HTERT RPE-1 (cell line): ENCODE results near the gene MKI67.

Experiments
- in situ Hi-C: fragments of 300-500 bp; cut with MboI; formaldehyde crosslinking; loops from 4 replicates; pipeline ENCODE4 v1.14.3; 2020; ENCODE audit warnings: low sequenced_read_pairs

MKI67 gene

GRCh38 chr10:128067691-128068397 is 58.4 kb downstream of the MKI67 start:
- in situ Hi-C loops: no loop called here

DNA sequence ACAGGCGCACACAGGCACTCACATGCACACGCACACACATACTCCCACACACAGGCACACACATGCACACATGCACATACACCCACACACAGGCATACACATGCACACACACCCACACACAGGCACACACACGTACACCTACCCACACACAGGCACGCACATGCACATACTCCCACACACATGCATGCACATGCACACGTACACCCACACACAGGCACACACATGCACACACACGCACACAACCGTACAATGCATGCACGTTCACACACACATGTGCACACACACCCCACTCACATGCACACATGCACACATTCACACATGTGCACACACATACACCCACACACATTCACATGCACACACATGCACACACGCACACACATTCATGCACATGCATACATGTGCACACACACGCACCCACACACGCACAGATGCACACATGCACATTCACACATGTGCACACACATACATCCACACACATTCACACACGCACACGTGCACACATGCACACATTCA is 59.3 kb downstream of the MKI67 start:
- in situ Hi-C loops: no loop called here

- in situ Hi-C loops: no loop called here
Measured at GRCh38 chr10:128065881-128066534, 60.2 kb downstream of the MKI67 start.

- in situ Hi-C loops: no loop called here
Measured at GRCh38 chr10:128064970-128065580, 61.1 kb downstream of the MKI67 start.

DNA sequence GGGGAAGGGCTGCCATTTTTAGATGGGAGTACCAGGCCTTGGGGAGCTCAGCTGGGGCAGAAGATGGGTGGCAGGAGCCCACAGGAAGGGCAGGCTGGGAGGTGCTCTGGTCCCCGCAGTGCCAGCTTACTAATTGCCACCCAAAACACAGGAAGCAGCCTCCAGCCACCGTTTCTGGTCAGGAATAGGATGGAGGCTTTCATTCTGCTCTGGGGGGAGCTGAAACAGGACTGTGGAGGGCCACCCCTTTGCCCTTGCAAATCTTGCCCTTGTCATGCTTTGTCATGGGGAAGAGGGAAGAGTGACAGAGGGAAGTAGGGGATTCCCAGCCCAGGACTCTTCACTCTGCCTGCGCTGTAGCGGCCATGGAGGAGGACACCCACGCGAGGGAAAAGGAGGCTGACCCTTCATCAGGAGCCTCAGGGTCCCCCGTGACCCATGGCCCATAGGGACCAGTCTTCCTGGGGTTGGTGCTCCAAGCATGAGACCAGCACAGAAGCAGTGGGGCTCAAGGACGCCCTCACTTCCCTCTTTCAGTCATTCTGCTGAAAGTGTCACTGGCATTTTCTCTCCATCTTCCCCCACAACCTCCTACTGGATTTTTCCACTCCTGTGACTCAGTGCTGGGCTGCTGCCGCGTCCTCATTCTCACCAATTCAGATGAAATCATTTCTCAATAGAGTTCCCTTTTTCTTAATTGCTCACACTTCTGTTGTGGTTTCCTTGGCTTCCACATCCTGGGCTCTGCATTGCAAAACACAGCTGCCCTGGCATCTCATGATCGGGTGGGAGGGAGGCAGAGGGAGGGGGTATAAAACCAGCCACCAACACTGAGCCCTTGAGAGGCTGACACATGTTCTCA is 61.9 kb downstream of the MKI67 start:
- in situ Hi-C loops: no loop called here

DNA sequence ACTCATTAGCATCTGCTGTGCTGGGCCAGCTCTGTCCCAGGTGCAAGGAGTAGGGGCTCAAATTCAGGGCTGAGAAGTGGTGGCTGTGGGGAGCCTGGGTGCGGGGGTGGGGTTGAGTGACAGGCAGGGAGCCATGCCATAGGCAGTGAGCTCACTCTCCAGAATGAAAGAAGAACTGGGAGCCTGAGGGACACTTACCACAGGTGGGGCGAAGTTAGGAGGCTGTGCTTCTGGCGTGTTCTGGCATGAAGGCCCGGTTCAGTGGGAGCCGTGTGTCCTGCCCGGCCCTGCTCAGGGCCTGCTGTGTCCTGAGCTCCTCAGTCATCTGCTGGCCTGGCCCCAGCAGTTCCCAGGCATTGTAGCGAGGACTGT is 62.5 kb downstream of the MKI67 start:
- in situ Hi-C loops: no loop called here

DNA sequence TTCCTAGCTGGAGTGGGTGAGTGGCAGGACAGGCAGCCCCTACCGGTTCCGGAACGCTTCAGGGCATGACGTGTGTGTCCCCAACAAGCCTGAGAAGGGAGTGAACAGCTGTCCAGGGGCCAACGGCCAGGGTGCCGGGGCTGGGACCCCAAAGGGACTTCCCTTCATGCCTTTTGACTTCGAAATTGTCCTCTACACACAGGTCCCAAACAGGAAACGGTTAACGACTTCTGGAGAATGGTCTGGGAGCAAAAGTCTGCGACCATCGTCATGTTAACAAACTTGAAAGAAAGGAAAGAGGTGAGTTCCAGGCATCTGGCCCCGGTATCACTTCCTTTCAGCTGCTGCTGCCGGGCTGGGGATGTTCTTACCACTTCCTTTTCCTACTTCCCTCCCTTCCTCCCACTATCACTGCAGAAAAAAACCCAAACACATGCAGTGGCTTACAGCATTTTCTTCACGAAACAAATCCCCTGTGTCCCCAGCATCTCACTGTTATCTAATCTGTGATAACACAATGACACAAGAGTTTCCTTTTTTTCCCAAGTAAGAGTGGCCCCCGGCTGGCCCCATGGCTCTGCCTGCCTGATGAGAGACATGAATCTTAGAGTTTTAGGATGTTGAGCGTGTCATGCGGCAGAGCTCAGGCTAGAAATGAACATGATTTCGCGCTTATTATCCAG is 63.2 kb downstream of the MKI67 start:
- in situ Hi-C loops: no loop called here

- in situ Hi-C loops: no loop called here
Measured at GRCh38 chr10:128062331-128062880, 63.8 kb downstream of the MKI67 start.

- in situ Hi-C loops: no loop called here
Measured at GRCh38 chr10:128061306-128062300, 64.6 kb downstream of the MKI67 start.

- in situ Hi-C loops: no loop called here
Measured at GRCh38 chr10:128060341-128061250, 65.6 kb downstream of the MKI67 start.

GRCh38 chr10:128059982-128060293 is 66.3 kb downstream of the MKI67 start:
- in situ Hi-C loops: no loop called here

- in situ Hi-C loops: no loop called here
Measured at GRCh38 chr10:128059266-128059981, 66.8 kb downstream of the MKI67 start.

DNA sequence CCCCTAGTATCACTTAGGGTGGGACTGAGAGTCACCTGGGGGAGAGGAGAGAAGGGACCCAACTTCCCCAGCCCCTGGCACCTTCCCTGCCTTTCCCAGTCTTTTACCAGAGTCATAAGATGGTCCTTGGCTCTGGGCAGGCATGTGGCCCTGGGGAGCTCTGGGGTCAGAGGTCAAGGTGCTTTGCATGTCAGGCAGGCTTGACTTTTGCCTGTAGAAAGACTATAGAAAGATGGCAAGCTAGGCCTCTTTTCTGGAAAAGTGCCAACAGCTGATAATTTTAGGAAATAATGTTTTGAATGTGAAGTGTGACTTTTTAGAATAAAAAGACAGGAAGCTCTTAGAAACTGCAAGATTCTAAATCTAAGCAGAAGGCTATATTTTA is 67.5 kb downstream of the MKI67 start:
- in situ Hi-C loops: no loop called here

DNA sequence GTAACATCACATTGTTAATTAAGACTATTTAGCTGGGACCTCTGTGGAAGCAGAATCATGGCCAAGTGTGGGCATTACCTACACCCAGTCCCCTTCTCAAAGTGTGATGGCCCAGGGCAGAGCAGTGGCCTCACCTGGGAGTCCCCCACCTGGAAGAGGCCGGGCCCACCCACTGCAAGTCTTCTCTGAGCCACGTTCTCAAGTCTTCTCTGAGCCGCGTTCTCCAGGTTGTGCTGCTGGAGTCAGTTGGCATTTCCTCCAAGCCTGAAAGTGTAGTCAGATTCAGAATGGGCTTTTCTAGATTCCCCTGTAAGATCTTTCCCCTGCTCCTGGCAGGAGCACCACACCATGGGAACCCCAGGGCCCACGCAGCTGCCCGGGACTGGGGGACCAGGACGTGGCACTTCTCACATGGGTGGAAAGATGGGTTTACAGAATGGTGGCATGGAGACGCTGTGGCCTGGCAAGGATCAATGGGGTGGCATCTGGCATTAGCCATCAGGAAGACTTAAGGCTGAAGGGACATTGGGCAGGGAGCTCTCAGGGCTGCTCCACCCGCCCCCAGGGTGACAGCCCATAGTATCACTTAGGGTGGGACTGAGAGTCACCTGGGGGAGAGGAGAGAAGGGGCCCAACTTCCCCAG is 68.0 kb downstream of the MKI67 start:
- in situ Hi-C loops: no loop called here

GRCh38 chr10:128056303-128057050 is 69.7 kb downstream of the MKI67 start:
- in situ Hi-C loops: no loop called here

GRCh38 chr10:128055061-128055868 is 71.0 kb downstream of the MKI67 start:
- in situ Hi-C loops: no loop called here
